ENCODE measurements around the gene ATXN7L1.

- TF ChIP-seq YY1 (IDR thresholded peaks at IDR 0.05; ENCODE audit: insufficient read depth, insufficient read length), result no peak
- no peak for TF ChIP-seq ZNF274 (IDR thresholded peaks at IDR 0.05; ENCODE audit: low read depth, low read length)
Observed at GRCh38 chr7:105897999-105898398, 21.6 kb upstream of the ATXN7L1 start.
